Ishikawa (cell line): ENCODE results near the gene STK4.

Experiments used
- EGR1 ChIP-seq: IDR thresholded peaks from 2 replicates; pipeline ENCODE4 v1.6.1; 2012
- EP300 ChIP-seq: IDR thresholded peaks from 2 replicates; pipeline ENCODE4 v1.6.1; 2012; ENCODE audit warnings: borderline replicate concordance
- MAX ChIP-seq: IDR thresholded peaks from 2 replicates; pipeline ENCODE4 v1.6.1; 2012
- RAD21 ChIP-seq: IDR thresholded peaks from 2 replicates; pipeline ENCODE4 v1.6.1; 2012; ENCODE audit warnings: low read depth
- REST ChIP-seq: IDR thresholded peaks from 2 replicates; pipeline ENCODE4 v1.6.1; 2012; ENCODE audit warnings: low read depth, mild to moderate bottlenecking
- TAF1 ChIP-seq: IDR thresholded peaks from 2 replicates; pipeline ENCODE4 v1.6.1; 2012; ENCODE audit warnings: low read depth, mild to moderate bottlenecking
- YY1 ChIP-seq: IDR thresholded peaks from 2 replicates; pipeline ENCODE4 v1.6.1; 2012; ENCODE audit warnings: low read depth

GRCh38 chr20:44952731-44953130, 13.6 kb upstream of the STK4 start:
- no peak for TF ChIP-seq RAD21
- TF ChIP-seq MAX = no peak
- TF ChIP-seq TAF1 = no peak
- no peak for TF ChIP-seq EP300
- no peak for TF ChIP-seq REST
- no peak for TF ChIP-seq YY1
- TF ChIP-seq EGR1 = no peak
